SK-N-SH (cell line): ENCODE measurements around the gene KY.

Source experiments
- EP300 ChIP-seq, 2 experiments: IDR thresholded peaks; 2 replicates each; pipeline versions ENCODE4 v1.4.0 to v1.6.1; 2012; ENCODE audit warnings: borderline replicate concordance in 1 of 2, low read depth in 1 of 2, low read length in 1 of 2
- FOXJ3 ChIP-seq: sonication (generic); formaldehyde crosslinking; IDR thresholded peaks from 2 replicates; pipeline ENCODE4 v1.5.1; 2020; ENCODE audit warnings: mild to moderate bottlenecking, missing genetic modification reagents
- JUND ChIP-seq: IDR thresholded peaks from 2 replicates; pipeline ENCODE4 v1.4.0; 2012
- POLR2AphosphoS5 ChIP-seq: IDR thresholded peaks from 2 replicates; pipeline ENCODE4 v1.6.1; 2012; ENCODE audit warnings: low read depth, low read length
- RCOR1 ChIP-seq: fragments of 150-350 bp; IDR thresholded peaks from 2 replicates; pipeline ENCODE4 v1.6.1; 2017; ENCODE audit warnings: antibody characterized with exemption, low read length
- RFX5 ChIP-seq: IDR thresholded peaks from 2 replicates; pipeline ENCODE4 v1.6.1; 2012; ENCODE audit warnings: mild to moderate bottlenecking, improper control_type of control experiment, low read length
- SMC3 ChIP-seq: IDR thresholded peaks from 2 replicates; pipeline ENCODE4 v1.6.1; 2012; ENCODE audit warnings: low read depth, low read length, improper control_type of control experiment
- TCF12 ChIP-seq: IDR thresholded peaks from 2 replicates; pipeline ENCODE4 v1.4.0; 2012
- TF ChIP-seq, protein P1 (sequence below): fragments of 200-600 bp; sonication (generic); IDR thresholded peaks from 2 replicates; pipeline ENCODE4 v1.6.1; 2017; ENCODE audit warnings: antibody characterized with exemption, mild to moderate bottlenecking, moderate library complexity

DNA sequence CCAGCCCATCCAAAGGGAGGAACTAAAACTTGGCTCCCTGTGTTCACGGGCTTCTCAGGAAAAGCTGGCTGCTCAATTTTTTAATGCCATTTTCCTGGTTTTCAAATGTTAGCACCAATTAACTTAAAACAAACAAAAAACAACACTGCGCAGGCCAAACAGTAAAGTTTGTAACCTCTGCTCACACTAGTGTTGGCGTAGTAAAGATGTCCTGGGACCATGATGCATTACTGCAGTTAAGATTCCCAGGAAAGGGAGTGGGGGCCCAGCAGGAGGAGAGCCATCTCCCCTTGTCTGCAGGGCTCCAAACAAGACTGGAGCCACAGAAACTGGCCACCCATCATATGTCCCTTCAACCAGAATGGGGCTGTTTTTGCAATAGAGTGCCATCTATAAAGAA, 74.0 kb downstream of the KY start:
- TF ChIP-seq EP300 (IDR thresholded peaks at IDR 0.05; ENCODE audit: borderline replicate concordance in 1 of 2, low read depth in 1 of 2, low read length in 1 of 2): no peak
- no peak for TF ChIP-seq POLR2AphosphoS5
- TF ChIP-seq SMC3: no peak
- no peak for TF ChIP-seq RCOR1
- no peak for TF ChIP-seq TCF12
- no peak for TF ChIP-seq JUND
- no peak for TF ChIP-seq FOXJ3 (CRISPR knock-in tag)
- TF ChIP-seq, protein P1, sequence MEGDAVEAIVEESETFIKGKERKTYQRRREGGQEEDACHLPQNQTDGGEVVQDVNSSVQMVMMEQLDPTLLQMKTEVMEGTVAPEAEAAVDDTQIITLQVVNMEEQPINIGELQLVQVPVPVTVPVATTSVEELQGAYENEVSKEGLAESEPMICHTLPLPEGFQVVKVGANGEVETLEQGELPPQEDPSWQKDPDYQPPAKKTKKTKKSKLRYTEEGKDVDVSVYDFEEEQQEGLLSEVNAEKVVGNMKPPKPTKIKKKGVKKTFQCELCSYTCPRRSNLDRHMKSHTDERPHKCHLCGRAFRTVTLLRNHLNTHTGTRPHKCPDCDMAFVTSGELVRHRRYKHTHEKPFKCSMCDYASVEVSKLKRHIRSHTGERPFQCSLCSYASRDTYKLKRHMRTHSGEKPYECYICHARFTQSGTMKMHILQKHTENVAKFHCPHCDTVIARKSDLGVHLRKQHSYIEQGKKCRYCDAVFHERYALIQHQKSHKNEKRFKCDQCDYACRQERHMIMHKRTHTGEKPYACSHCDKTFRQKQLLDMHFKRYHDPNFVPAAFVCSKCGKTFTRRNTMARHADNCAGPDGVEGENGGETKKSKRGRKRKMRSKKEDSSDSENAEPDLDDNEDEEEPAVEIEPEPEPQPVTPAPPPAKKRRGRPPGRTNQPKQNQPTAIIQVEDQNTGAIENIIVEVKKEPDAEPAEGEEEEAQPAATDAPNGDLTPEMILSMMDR: no peak
- TF ChIP-seq RFX5: no peak
